ENCODE results near the gene ITM2C.

DNA sequence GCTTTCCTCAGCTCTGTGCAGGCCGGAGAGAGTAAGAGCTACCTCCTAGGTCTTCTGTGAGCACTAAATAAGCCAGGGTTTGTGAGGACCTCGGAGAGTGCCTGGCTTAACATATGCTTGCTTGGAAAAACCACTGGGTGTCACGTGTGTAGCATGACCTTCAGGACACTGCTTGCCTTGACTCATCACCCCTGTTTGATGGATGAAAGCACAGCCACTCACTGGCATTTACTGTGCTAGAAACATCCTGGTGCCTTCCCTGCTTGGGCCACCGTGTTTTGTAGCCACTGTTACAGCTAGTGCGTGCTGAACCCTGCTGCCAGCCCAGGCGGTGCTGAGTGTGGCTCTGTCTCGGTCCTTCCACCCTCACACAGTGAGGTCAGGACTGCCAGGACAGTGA, 34.8 kb upstream of the ITM2C start:
- TF ChIP-seq EZH2 (IDR thresholded peaks at IDR 0.05), result no peak
- TF ChIP-seq POLR2AphosphoS5 (IDR thresholded peaks at IDR 0.05; ENCODE audit: borderline replicate concordance, low read depth, low read length), result no peak
- no peak for TF ChIP-seq FOXP2 (optimal IDR thresholded peaks at IDR 0.05; ENCODE audit: control extremely low read depth, extremely low read length, insufficient read depth)

Data from SK-N-MC (cell line).